HEK293 (cell line): ENCODE results near the gene MARCHF10.

ENCODE experiments used
- CTCF ChIA-PET: fragments of 350-600 bp; formaldehyde crosslinking; extraction: SDS; loops from one replicate; lab custom pipeline; 2021; ENCODE audit warnings: antibody characterized with exemption; lab: Yijun Ruan, JAX
- POLR2A ChIA-PET: fragments of 300-600 bp; formaldehyde crosslinking; extraction: SDS; loops from one replicate; lab custom pipeline; 2020; ENCODE audit warnings: antibody characterized with exemption, inconsistent platforms; lab: Yijun Ruan, JAX
- H3K27ac ChIP-seq: fragments of 200-500 bp; sonication (Bioruptor generic); 2 replicates; pipeline ENCODE4 v1.5.1; 2014; ENCODE audit warnings: low read depth, low read length, control low read depth, inconsistent platforms; ENCODE audit errors: extremely low read depth
- H3K36me3 ChIP-seq, 2 experiments: fragments of 200-500 bp in 1 of 2; sonication (Bioruptor generic) in 1 of 2; 1 replicate in 1 of 2; 2 replicates in 1 of 2; pipeline ENCODE4 v1.5.1; 2014 to 2017; ENCODE audit warnings: inconsistent platforms in 2 of 2, low read length in 2 of 2; ENCODE audit not compliant: control insufficient read depth in 2 of 2, insufficient read depth in 1 of 2
- H3K4me1 ChIP-seq: fragments of 200-500 bp; sonication (Bioruptor generic); 2 replicates; pipeline ENCODE4 v1.5.1; 2014; ENCODE audit warnings: mild to moderate bottlenecking, low read length, inconsistent platforms; ENCODE audit not compliant: control insufficient read depth, insufficient read depth
- H3K4me3 ChIP-seq: 2 replicates; pipeline ENCODE4 v1.5.1; 2011; ENCODE audit warnings: low read depth, mild to moderate bottlenecking, control low read depth, low read length, moderate library complexity
- H3K9me3 ChIP-seq: fragments of 200-500 bp; sonication (Bioruptor generic); 2 replicates; pipeline ENCODE4 v1.5.1; 2014; ENCODE audit warnings: low read depth, low read length, inconsistent platforms; ENCODE audit not compliant: control insufficient read depth, insufficient read depth
- EGR2 ChIP-seq: fragments of 450-650 bp; formaldehyde crosslinking; IDR thresholded peaks from 2 replicates; pipeline ENCODE4 v1.5.1; 2016; ENCODE audit warnings: low read depth, missing biosample characterization, missing genetic modification characterization
- KLF1 ChIP-seq: fragments of 450-650 bp; formaldehyde crosslinking; IDR thresholded peaks from 2 replicates; pipeline ENCODE4 v1.5.1; 2016; ENCODE audit warnings: missing biosample characterization, missing genetic modification characterization
- RBAK ChIP-seq: fragments of 450-650 bp; formaldehyde crosslinking; IDR thresholded peaks from 2 replicates; pipeline ENCODE4 v1.5.1; 2016; ENCODE audit warnings: missing biosample characterization, missing genetic modification characterization
- SP2 ChIP-seq: fragments of 450-650 bp; formaldehyde crosslinking; IDR thresholded peaks from 2 replicates; pipeline ENCODE4 v1.5.1; 2016; ENCODE audit warnings: missing biosample characterization, missing genetic modification characterization
- SP7 ChIP-seq: fragments of 450-650 bp; formaldehyde crosslinking; IDR thresholded peaks from 2 replicates; pipeline ENCODE4 v1.5.1; 2016; ENCODE audit warnings: missing biosample characterization, missing genetic modification characterization
- TRIM28 ChIP-seq: IDR thresholded peaks from 2 replicates; pipeline ENCODE4 v1.6.1; 2011; ENCODE audit warnings: low read length, control low read depth, borderline replicate concordance
- ZBTB8A ChIP-seq: fragments of 450-650 bp; formaldehyde crosslinking; IDR thresholded peaks from 2 replicates; pipeline ENCODE4 v1.5.1; 2016; ENCODE audit warnings: missing biosample characterization, missing genetic modification characterization
- ZFHX2 ChIP-seq: fragments of 450-650 bp; formaldehyde crosslinking; conservative IDR thresholded peaks from 2 replicates; pipeline ENCODE4 v1.5.1; 2016; ENCODE audit warnings: missing biosample characterization, missing genetic modification characterization
- ZNF175 ChIP-seq: fragments of 450-650 bp; formaldehyde crosslinking; IDR thresholded peaks from 2 replicates; pipeline ENCODE4 v1.5.1; 2016; ENCODE audit warnings: missing biosample characterization, missing genetic modification characterization
- ZNF221 ChIP-seq: fragments of 450-650 bp; formaldehyde crosslinking; IDR thresholded peaks from 2 replicates; pipeline ENCODE4 v1.5.1; 2017; ENCODE audit warnings: missing biosample characterization, missing genetic modification characterization, borderline replicate concordance
- ZNF23 ChIP-seq: fragments of 450-650 bp; formaldehyde crosslinking; IDR thresholded peaks from 2 replicates; pipeline ENCODE4 v1.5.1; 2016; ENCODE audit warnings: missing biosample characterization, missing genetic modification characterization, borderline replicate concordance
- ZNF24 ChIP-seq: fragments of 450-650 bp; formaldehyde crosslinking; IDR thresholded peaks from 2 replicates; pipeline ENCODE4 v1.5.1; 2016; ENCODE audit warnings: missing biosample characterization, missing genetic modification characterization
- ZNF335 ChIP-seq: fragments of 450-650 bp; formaldehyde crosslinking; conservative IDR thresholded peaks from 2 replicates; pipeline ENCODE4 v1.5.1; 2016; ENCODE audit warnings: missing biosample characterization, missing genetic modification characterization
- ZNF626 ChIP-seq: fragments of 450-650 bp; sonication (Bioruptor Pico); formaldehyde crosslinking; IDR thresholded peaks from 2 replicates; pipeline ENCODE4 v1.5.1; 2018; ENCODE audit warnings: missing biosample characterization, missing genetic modification characterization, inconsistent platforms
- ZNF837 ChIP-seq: fragments of 450-650 bp; formaldehyde crosslinking; IDR thresholded peaks from 2 replicates; pipeline ENCODE4 v1.5.1; 2016; ENCODE audit warnings: missing biosample characterization, missing genetic modification characterization
- TF ChIP-seq, protein P1 (sequence below): fragments of 450-650 bp; formaldehyde crosslinking; IDR thresholded peaks from 2 replicates; pipeline ENCODE4 v1.5.1; 2016; ENCODE audit warnings: missing biosample characterization, missing genetic modification characterization
- TF ChIP-seq, protein P2 (sequence below): fragments of 450-650 bp; formaldehyde crosslinking; IDR thresholded peaks from 2 replicates; pipeline ENCODE4 v1.5.1; 2016; ENCODE audit warnings: missing biosample characterization, missing genetic modification characterization
- TF ChIP-seq, protein P3 (sequence below): fragments of 450-650 bp; formaldehyde crosslinking; IDR thresholded peaks from 2 replicates; pipeline ENCODE4 v1.5.1; 2016; ENCODE audit warnings: missing biosample characterization, missing genetic modification characterization

Gene MARCHF10

DNA sequence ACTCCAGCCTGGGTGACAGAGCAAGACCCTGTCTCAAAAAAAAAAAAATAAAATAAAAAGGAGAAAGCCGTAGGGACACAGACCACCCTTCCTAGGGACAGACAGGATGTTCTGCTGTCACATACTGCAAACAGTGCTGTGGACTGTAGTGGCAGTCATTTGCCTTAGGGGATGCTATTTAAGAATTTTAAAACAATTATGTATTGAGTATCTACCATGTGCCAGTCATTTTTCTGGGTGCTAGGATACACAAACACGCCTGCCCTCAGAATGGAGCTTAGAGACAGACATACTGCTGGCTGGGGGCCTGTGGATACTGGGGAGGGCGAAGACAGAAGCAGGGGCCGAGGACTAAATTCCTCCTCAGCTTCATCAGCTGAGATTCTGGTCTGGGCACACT lies 135.2 kb downstream of the MARCHF10 start:
- ChIA-PET CTCF (interaction anchor here (0.6 to 2.8 kb wide), 14 partner anchors 13 to 1662 kb away, joined by 3 to 15 read pairs (median 4); no protein-coding TSS in a partner anchor), POLR2A (no interaction called here)
- H3K27ac ChIP-seq: no peak overlapping the region
- no peaks in the 10 kb centered on the region for H3K9me3 ChIP-seq
- no peaks in the 10 kb centered on the region for H3K4me1 ChIP-seq
- no peak overlapping the region for H3K4me3 ChIP-seq
- no peak for TF ChIP-seq TRIM28
- peak; percentile 27; the same call in 1 of the 2 replicates for TF ChIP-seq ZNF335 (tag by site-specific recombination)
- H3K36me3 ChIP-seq: peaks cover 1 to 64% of the 10 kb centered on the region in 2 experiments; a peak in 2 of 3 replicates

DNA sequence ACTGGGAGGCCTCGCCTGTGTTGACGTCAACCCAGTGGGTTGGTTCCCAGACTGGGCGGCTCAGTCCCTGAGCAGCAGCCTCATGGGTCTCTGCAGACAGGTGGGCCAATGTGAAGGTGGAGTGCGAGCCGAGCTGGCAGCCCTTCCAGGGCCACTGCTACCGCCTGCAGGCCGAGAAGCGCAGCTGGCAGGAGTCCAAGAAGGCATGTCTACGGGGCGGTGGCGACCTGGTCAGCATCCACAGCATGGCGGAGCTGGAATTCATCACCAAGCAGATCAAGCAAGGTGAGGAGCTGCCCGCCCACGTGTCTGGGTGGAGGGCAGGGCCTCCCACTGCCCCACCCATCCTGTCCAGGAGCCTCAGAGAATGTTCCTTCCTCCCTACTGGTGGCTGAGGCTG lies 136.6 kb downstream of the MARCHF10 start:
- TF ChIP-seq ZFHX2 (tag by site-specific recombination) (peak; percentile 48), EGR2 (tag by site-specific recombination) (peak; percentile 50), ZNF23 (tag by site-specific recombination) (no peak), KLF1 (tag by site-specific recombination) (peak; percentile 79)
- TF ChIP-seq, all 188 proteins: peak for 3
- Histone ChIP-seq H3K36me3 (peaks cover 4 to 66% of the 10 kb centered on the region in 2 experiments; a peak in 2 of 3 replicates), H3K4me1 (no peaks in the 10 kb centered on the region), H3K4me3 (no peak overlapping the region), H3K9me3 (no peaks in the 10 kb centered on the region), H3K27ac (no peak overlapping the region)
- ChIA-PET POLR2A (interaction anchor here (1.2 kb wide), 1 partner anchor 17 kb away, joined by 3 read pairs; no protein-coding TSS in a partner anchor), CTCF (interaction anchor here (0.6 to 2.8 kb wide), 8 partner anchors 11 to 779 kb away, joined by 3 to 15 read pairs (median 3); no protein-coding TSS in a partner anchor)

GRCh38 chr17:62670202-62670821 lies 137.8 kb downstream of the MARCHF10 start:
- H3K27ac ChIP-seq: no peak overlapping the region
- CTCF ChIA-PET: interaction anchor here (0.6 kb wide), 2 partner anchors 793 to 1985 kb away, joined by 4 read pairs; no protein-coding TSS in a partner anchor
- TF ChIP-seq, protein P1, sequence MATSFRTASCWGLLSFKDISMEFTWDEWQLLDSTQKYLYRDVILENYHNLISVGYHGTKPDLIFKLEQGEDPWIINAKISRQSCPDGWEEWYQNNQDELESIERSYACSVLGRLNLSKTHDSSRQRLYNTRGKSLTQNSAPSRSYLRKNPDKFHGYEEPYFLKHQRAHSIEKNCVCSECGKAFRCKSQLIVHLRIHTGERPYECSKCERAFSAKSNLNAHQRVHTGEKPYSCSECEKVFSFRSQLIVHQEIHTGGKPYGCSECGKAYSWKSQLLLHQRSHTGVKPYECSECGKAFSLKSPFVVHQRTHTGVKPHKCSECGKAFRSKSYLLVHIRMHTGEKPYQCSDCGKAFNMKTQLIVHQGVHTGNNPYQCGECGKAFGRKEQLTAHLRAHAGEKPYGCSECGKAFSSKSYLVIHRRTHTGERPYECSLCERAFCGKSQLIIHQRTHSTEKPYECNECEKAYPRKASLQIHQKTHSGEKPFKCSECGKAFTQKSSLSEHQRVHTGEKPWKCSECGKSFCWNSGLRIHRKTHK (tag by site-specific recombination): no peak
- TF ChIP-seq RBAK (tag by site-specific recombination): no peak
- TF ChIP-seq SP2: peak; percentile 46
- no peak for TF ChIP-seq ZNF24
- no peak for TF ChIP-seq ZBTB8A (tag by site-specific recombination)
- TF ChIP-seq ZNF221 (tag by site-specific recombination): no peak
- TF ChIP-seq, protein P2, sequence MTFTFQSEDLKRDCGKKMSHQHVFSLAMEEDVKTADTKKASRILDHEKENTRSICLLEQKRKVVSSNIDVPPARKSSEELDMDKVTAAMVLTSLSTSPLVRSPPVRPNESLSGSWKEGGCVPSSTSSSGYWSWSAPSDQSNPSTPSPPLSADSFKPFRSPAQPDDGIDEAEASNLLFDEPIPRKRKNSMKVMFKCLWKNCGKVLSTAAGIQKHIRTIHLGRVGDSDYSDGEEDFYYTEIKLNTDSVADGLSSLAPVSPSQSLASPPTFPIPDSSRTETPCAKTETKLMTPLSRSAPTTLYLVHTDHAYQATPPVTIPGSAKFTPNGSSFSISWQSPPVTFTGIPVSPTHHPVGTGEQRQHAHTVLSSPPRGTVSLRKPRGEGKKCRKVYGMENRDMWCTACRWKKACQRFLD (tag by site-specific recombination): no peak
- TF ChIP-seq, all 188 proteins: peak for 1
- Histone ChIP-seq H3K9me3 (no peaks in the 10 kb centered on the region), H3K4me3 (no peak overlapping the region), H3K36me3 (peaks cover 4 to 58% of the 10 kb centered on the region in 2 experiments; a peak in 2 of 3 replicates), H3K4me1 (no peaks in the 10 kb centered on the region)
- POLR2A ChIA-PET: no interaction called here

GRCh38 chr17:62668091-62668804 lies 139.9 kb downstream of the MARCHF10 start:
- TF ChIP-seq ZNF626 (tag by site-specific recombination) (no peak), SP7 (tag by site-specific recombination) (no peak), KLF1 (tag by site-specific recombination) (0 out of 2 replicates have a peak, but pooled peaks have one; percentile 40), ZNF175 (tag by site-specific recombination) (no peak), ZNF837 (tag by site-specific recombination) (no peak)
- TF ChIP-seq, protein P3, sequence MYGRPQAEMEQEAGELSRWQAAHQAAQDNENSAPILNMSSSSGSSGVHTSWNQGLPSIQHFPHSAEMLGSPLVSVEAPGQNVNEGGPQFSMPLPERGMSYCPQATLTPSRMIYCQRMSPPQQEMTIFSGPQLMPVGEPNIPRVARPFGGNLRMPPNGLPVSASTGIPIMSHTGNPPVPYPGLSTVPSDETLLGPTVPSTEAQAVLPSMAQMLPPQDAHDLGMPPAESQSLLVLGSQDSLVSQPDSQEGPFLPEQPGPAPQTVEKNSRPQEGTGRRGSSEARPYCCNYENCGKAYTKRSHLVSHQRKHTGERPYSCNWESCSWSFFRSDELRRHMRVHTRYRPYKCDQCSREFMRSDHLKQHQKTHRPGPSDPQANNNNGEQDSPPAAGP: no peak
- TF ChIP-seq, all 188 proteins: peak for 1
- Histone ChIP-seq H3K9me3 (no peaks in the 10 kb centered on the region), H3K27ac (no peak overlapping the region), H3K4me3 (no peak overlapping the region), H3K36me3 (peaks cover 4 to 48% of the 10 kb centered on the region in 2 experiments; a peak in 2 of 3 replicates), H3K4me1 (no peaks in the 10 kb centered on the region)
- ChIA-PET CTCF (no interaction called here), POLR2A (no interaction called here)
